SK-N-MC (cell line): ENCODE measurements around the gene WDR76.

ENCODE experiments used
- EZH2 ChIP-seq: fragments of 200-600 bp; sonication (generic); IDR thresholded peaks from one replicate; pipeline ENCODE4 v1.6.1; 2017; ENCODE audit warnings: antibody characterized with exemption
- POLR2AphosphoS5 ChIP-seq: IDR thresholded peaks from 2 replicates; pipeline ENCODE4 v1.6.1; 2012; ENCODE audit warnings: mild to moderate bottlenecking, low read depth, low read length, borderline replicate concordance

DNA sequence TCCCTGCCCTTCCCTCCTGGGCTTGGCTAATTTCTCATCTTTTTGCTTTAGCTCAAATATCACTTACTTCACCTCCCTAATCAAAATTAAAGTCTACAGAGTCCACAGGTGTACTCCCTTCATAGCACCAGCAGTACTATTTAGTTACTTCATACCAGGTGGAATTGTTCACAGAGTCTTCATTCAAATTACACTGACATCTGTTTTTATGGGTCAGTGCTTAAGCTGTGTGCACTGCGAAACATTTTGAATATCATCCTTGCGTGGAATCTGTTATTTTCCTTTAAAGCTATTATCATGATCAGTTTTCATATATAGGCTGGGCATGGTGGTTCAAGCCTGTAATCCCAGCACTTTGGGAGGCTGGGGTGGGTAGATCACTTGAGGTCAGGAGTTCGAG, 37.4 kb upstream of the WDR76 start:
- TF ChIP-seq POLR2AphosphoS5: no peak
- TF ChIP-seq EZH2: no peak
